Inferior parietal cortex (tissue), 1 donor: Measurements from ENCODE around the gene SMIM11.
"Not testable (repeated sequence)": the region's sequence is repeated elsewhere in the genome, so short reads cannot be mapped to it uniquely, and the experiment has no call there.

Experiments used
- DNase-seq: peaks from one replicate; pipeline ENCODE4 v3.0.0-alpha.2; 2016; ENCODE audit errors: extremely low spot score

The SMIM11 gene

GRCh38 chr21:34374940-34375618 lies at the start of gene SMIM11:
Gene SMIM11, plus strand, starts transcription at chr21:34375507. Its CDS starts 3,998 bp downstream, at chr21:34379505.
- not testable (repeated sequence) for DNase-seq

- no peak for DNase-seq
Measured at GRCh38 chr21:34330055-34330454, 45.3 kb upstream of the SMIM11 start.

GRCh38 chr21:34331726-34332125 lies 43.6 kb upstream of the SMIM11 start:
- DNase-seq, result no peak

GRCh38 chr21:34332347-34332746 lies 43.0 kb upstream of the SMIM11 start:
- no peak for DNase-seq

GRCh38 chr21:34333121-34333739 lies 42.1 kb upstream of the SMIM11 start:
- no peak for DNase-seq

- DNase-seq, result no peak
Measured at GRCh38 chr21:34335316-34335715, 40.0 kb upstream of the SMIM11 start.

GRCh38 chr21:34336245-34336644 lies 39.1 kb upstream of the SMIM11 start:
- no peak for DNase-seq

GRCh38 chr21:34336756-34337391 lies 38.4 kb upstream of the SMIM11 start:
- no peak for DNase-seq

GRCh38 chr21:34337741-34338140 lies 37.6 kb upstream of the SMIM11 start:
- DNase-seq, result no peak

GRCh38 chr21:34338226-34338625 lies 37.1 kb upstream of the SMIM11 start:
- no peak for DNase-seq

GRCh38 chr21:34340061-34340460 lies 35.2 kb upstream of the SMIM11 start:
- no peak for DNase-seq

GRCh38 chr21:34342476-34342875 lies 32.8 kb upstream of the SMIM11 start:
- DNase-seq, result no peak

GRCh38 chr21:34343347-34343746 lies 32.0 kb upstream of the SMIM11 start:
- no peak for DNase-seq

GRCh38 chr21:34343838-34344381 lies 31.4 kb upstream of the SMIM11 start:
- no peak for DNase-seq

- DNase-seq, result no peak
Measured at GRCh38 chr21:34344584-34344983, 30.7 kb upstream of the SMIM11 start.

- no peak for DNase-seq
Measured at GRCh38 chr21:34345091-34345871, 30.0 kb upstream of the SMIM11 start.

GRCh38 chr21:34345892-34346291 lies 29.4 kb upstream of the SMIM11 start:
- DNase-seq, result no peak

- DNase-seq, result no peak
Measured at GRCh38 chr21:34348890-34349519, 26.3 kb upstream of the SMIM11 start.

GRCh38 chr21:34351786-34352241 lies 23.5 kb upstream of the SMIM11 start:
- DNase-seq, result peak; percentile 82

GRCh38 chr21:34352556-34352955 lies 22.8 kb upstream of the SMIM11 start:
- no peak for DNase-seq

- no peak for DNase-seq
Measured at GRCh38 chr21:34353182-34353581, 22.1 kb upstream of the SMIM11 start.
